GM23338 (cell line): ENCODE results near the gene SEMA7A.

ENCODE experiments used
- CREB1 ChIP-seq: fragments of 250-450 bp; sonication (Bioruptor Pico); IDR thresholded peaks from 2 replicates; pipeline ENCODE4 v1.5.0; 2020; ENCODE audit warnings: low read depth, mild to moderate bottlenecking, moderate library complexity
- EZH2 ChIP-seq: fragments of 200-600 bp; sonication (generic); IDR thresholded peaks from one replicate; pipeline ENCODE4 v1.8.0; 2017; ENCODE audit warnings: antibody characterized with exemption, mild to moderate bottlenecking, low read depth; ENCODE audit not compliant: unreplicated experiment
- EZH2phosphoT487 ChIP-seq: fragments of 200-600 bp; sonication (generic); IDR thresholded peaks from one replicate; pipeline ENCODE4 v1.8.1; 2018; ENCODE audit warnings: antibody characterized with exemption; ENCODE audit not compliant: unreplicated experiment
- JUNB ChIP-seq: IDR thresholded peaks from one replicate; pipeline ENCODE4 v1.6.1; 2016; ENCODE audit warnings: antibody characterized with exemption; ENCODE audit not compliant: unreplicated experiment
- NANOG ChIP-seq: IDR thresholded peaks from 2 replicates; pipeline ENCODE4 v1.6.1; 2016; ENCODE audit warnings: antibody characterized with exemption, borderline replicate concordance
- POLR2AphosphoS5 ChIP-seq: IDR thresholded peaks from 2 replicates; pipeline ENCODE4 v1.6.1; 2016; ENCODE audit warnings: antibody characterized with exemption, low read depth
- REST ChIP-seq: IDR thresholded peaks from one replicate; pipeline ENCODE4 v1.6.1; 2018; ENCODE audit warnings: antibody characterized with exemption; ENCODE audit not compliant: unreplicated experiment
- STAT1 ChIP-seq: IDR thresholded peaks from one replicate; pipeline ENCODE4 v1.6.1; 2016; ENCODE audit warnings: antibody characterized with exemption; ENCODE audit not compliant: unreplicated experiment
- ZNF331 ChIP-seq: fragments of 250-450 bp; sonication (Bioruptor Pico); IDR thresholded peaks from 2 replicates; pipeline ENCODE4 v1.5.0; 2020; ENCODE audit warnings: low read depth, mild to moderate bottlenecking, moderate library complexity
- TF ChIP-seq, protein P1 (sequence below), 2 experiments: fragments of 200-600 bp in 1 of 2; sonication (generic) in 1 of 2; conservative IDR thresholded peaks; 2 replicates each; pipeline versions ENCODE4 v1.5.1 to v1.6.1; 2016 to 2017; ENCODE audit warnings: antibody characterized with exemption in 2 of 2, low read depth in 2 of 2, mild to moderate bottlenecking in 2 of 2, moderate library complexity in 1 of 2

- TF ChIP-seq, protein P1, sequence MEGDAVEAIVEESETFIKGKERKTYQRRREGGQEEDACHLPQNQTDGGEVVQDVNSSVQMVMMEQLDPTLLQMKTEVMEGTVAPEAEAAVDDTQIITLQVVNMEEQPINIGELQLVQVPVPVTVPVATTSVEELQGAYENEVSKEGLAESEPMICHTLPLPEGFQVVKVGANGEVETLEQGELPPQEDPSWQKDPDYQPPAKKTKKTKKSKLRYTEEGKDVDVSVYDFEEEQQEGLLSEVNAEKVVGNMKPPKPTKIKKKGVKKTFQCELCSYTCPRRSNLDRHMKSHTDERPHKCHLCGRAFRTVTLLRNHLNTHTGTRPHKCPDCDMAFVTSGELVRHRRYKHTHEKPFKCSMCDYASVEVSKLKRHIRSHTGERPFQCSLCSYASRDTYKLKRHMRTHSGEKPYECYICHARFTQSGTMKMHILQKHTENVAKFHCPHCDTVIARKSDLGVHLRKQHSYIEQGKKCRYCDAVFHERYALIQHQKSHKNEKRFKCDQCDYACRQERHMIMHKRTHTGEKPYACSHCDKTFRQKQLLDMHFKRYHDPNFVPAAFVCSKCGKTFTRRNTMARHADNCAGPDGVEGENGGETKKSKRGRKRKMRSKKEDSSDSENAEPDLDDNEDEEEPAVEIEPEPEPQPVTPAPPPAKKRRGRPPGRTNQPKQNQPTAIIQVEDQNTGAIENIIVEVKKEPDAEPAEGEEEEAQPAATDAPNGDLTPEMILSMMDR (conservative IDR thresholded peaks at IDR 0.05; ENCODE audit: low read depth in 2 of 2), result peak; percentile 86 to 96
- TF ChIP-seq POLR2AphosphoS5 (peak; percentile 81), EZH2 (no peak), REST (no peak), ZNF331 (CRISPR knock-in tag) (no peak), JUNB (no peak), STAT1 (no peak), CREB1 (CRISPR knock-in tag) (no peak), EZH2phosphoT487 (no peak), NANOG (no peak)
Observed at GRCh38 chr15:74373731-74374647, 59.8 kb downstream of the SEMA7A start.
